ENCODE data around the gene SEMA3F. TPM values are rescaled to one million over a fixed set of nuclear protein-coding genes. Genes with fewer than 3 reads are reported as not detected.

Gene SEMA3F
- total RNA-seq, 1 donor from 2014 or later = 10.2 TPM

GRCh38 chr3:50139308-50139707 lies 15.8 kb upstream of the SEMA3F start:
- intact Hi-C loops (cut with micrococcal nuclease) = no loop called here
- no peak overlapping the region for H3K4me3 ChIP-seq
- no peak for DNase-seq
- no peaks in the 10 kb centered on the region for H3K9me3 ChIP-seq (replicated peaks)
- H3K4me1 ChIP-seq = peaks cover 17% of the 10 kb centered on the region
- no peaks in the 10 kb centered on the region for H3K36me3 ChIP-seq
- no peaks in the 10 kb centered on the region for H3K27me3 ChIP-seq (ENCODE audit: low read depth)
- no peak for TF ChIP-seq CTCF (IDR thresholded peaks at IDR 0.05; ENCODE audit: borderline replicate concordance)
- H3K27ac ChIP-seq (replicated peaks) = no peak overlapping the region

GRCh38 chr3:50139718-50140423 lies 15.3 kb upstream of the SEMA3F start:
- TF ChIP-seq CTCF (IDR thresholded peaks at IDR 0.05; ENCODE audit: borderline replicate concordance) = no peak
- Histone ChIP-seq H3K9me3 (replicated peaks) (no peaks in the 10 kb centered on the region), H3K36me3 (no peaks in the 10 kb centered on the region), H3K4me3 (no peak overlapping the region), H3K4me1 (peaks cover 17% of the 10 kb centered on the region), H3K27me3 (ENCODE audit: low read depth) (no peaks in the 10 kb centered on the region), H3K27ac (replicated peaks) (no peak overlapping the region)
- DNase-seq = no peak
- intact Hi-C loops (cut with micrococcal nuclease) = no loop called here

GRCh38 chr3:50140990-50141389 lies 14.1 kb upstream of the SEMA3F start:
- H3K9me3 ChIP-seq (replicated peaks) = no peaks in the 10 kb centered on the region
- no peaks in the 10 kb centered on the region for H3K36me3 ChIP-seq
- H3K4me1 ChIP-seq = peaks cover 17% of the 10 kb centered on the region
- no peak overlapping the region for H3K27ac ChIP-seq (replicated peaks)
- H3K4me3 ChIP-seq = no peak overlapping the region
- no peak for TF ChIP-seq CTCF (IDR thresholded peaks at IDR 0.05; ENCODE audit: borderline replicate concordance)
- intact Hi-C loops (cut with micrococcal nuclease) = no loop called here
- DNase-seq = no peak
- no peaks in the 10 kb centered on the region for H3K27me3 ChIP-seq (ENCODE audit: low read depth)

GRCh38 chr3:50146316-50146901 lies 8.7 kb upstream of the SEMA3F start:
- intact Hi-C loops (cut with micrococcal nuclease) = no loop called here
- H3K27ac ChIP-seq (replicated peaks) = no peak overlapping the region
- no peaks in the 10 kb centered on the region for H3K27me3 ChIP-seq (ENCODE audit: low read depth)
- DNase-seq = no peak
- TF ChIP-seq CTCF (IDR thresholded peaks at IDR 0.05; ENCODE audit: borderline replicate concordance) = no peak
- no peaks in the 10 kb centered on the region for H3K9me3 ChIP-seq (replicated peaks)
- no peaks in the 10 kb centered on the region for H3K4me1 ChIP-seq
- H3K36me3 ChIP-seq = no peaks in the 10 kb centered on the region
- no peak overlapping the region for H3K4me3 ChIP-seq

- Histone ChIP-seq H3K27me3 (ENCODE audit: low read depth) (no peaks in the 10 kb centered on the region), H3K4me3 (no peak overlapping the region), H3K4me1 (no peaks in the 10 kb centered on the region), H3K27ac (replicated peaks) (no peak overlapping the region), H3K36me3 (no peaks in the 10 kb centered on the region), H3K9me3 (replicated peaks) (no peaks in the 10 kb centered on the region)
- TF ChIP-seq CTCF (IDR thresholded peaks at IDR 0.05; ENCODE audit: borderline replicate concordance) = no peak
- intact Hi-C loops (cut with micrococcal nuclease) = no loop called here
- DNase-seq = no peak
Observed at GRCh38 chr3:50147016-50147415, 8.1 kb upstream of the SEMA3F start.

Measured in left ventricle myocardium inferior (tissue), 1 donor.